SH-SY5Y (cell line): ENCODE measurements around the gene RAMP3.

Source experiments
- GATA2 ChIP-seq: IDR thresholded peaks from 2 replicates; pipeline ENCODE4 v1.6.1; 2011; ENCODE audit warnings: mild to moderate bottlenecking, low read depth, low read length
- GATA3 ChIP-seq: IDR thresholded peaks from 2 replicates; pipeline ENCODE4 v1.6.1; 2011; ENCODE audit warnings: low read depth, mild to moderate bottlenecking, low read length, moderate library complexity

GRCh38 chr7:45162311-45162845, 4.8 kb downstream of the RAMP3 start:
- TF ChIP-seq GATA2 (no peak), GATA3 (no peak)
